WTC11 (cell line): Measurements from ENCODE around the gene SH3BP5L. TPM values are rescaled to one million over a fixed set of nuclear protein-coding genes. Genes with fewer than 3 reads are reported as not detected.

Source experiments
- ATAC-seq: fragments of 200-7000 bp; cut with Tn5 transposase; 2 replicates; pipeline ENCODE4 v1.10.0; 2021; ENCODE audit warnings: mild to moderate bottlenecking, moderate library complexity
- CTCF ChIA-PET: fragments of 300-600 bp; sonication (Branson Sonifier 250); formaldehyde crosslinking; loops from one replicate; lab custom pipeline; 2021; ENCODE audit warnings: antibody characterized with exemption; lab: Charles Lee
- POLR2A ChIA-PET: fragments of 350-600 bp; sonication (Branson Sonifier 250); formaldehyde crosslinking; loops from one replicate; lab custom pipeline; 2021; ENCODE audit warnings: antibody characterized with exemption; lab: Charles Lee
- DNase-seq: peaks from one replicate; pipeline ENCODE4 v3.0.0; 2021; ENCODE audit warnings: low spot score
- H3K27ac Mint-ChIP-seq: 2 replicates; pipeline ENCODE4 v1.8.0; 2021; ENCODE audit warnings: mixed read lengths
- H3K27me3 Mint-ChIP-seq: 2 replicates; pipeline ENCODE4 v1.8.0; 2021; ENCODE audit warnings: low read depth, mild to moderate bottlenecking, moderate library complexity, mixed read lengths
- H3K36me3 Mint-ChIP-seq: 2 replicates; pipeline ENCODE4 v1.8.0; 2021; ENCODE audit warnings: mixed read lengths
- H3K4me1 Mint-ChIP-seq: 2 replicates; pipeline ENCODE4 v1.8.0; 2022; ENCODE audit warnings: mixed read lengths
- H3K4me3 Mint-ChIP-seq: 2 replicates; pipeline ENCODE4 v1.8.0; 2021; ENCODE audit warnings: mild to moderate bottlenecking, moderate library complexity, mixed read lengths
- H3K9me3 Mint-ChIP-seq: 2 replicates; pipeline ENCODE4 v1.8.0; 2021; ENCODE audit warnings: mixed read lengths
- ATF2 ChIP-seq: sonication (generic); formaldehyde crosslinking; IDR thresholded peaks from 2 replicates; pipeline ENCODE4 v1.8.1; 2022; ENCODE audit warnings: low read depth, missing genetic modification reagents, borderline replicate concordance
- E2F4 ChIP-seq: sonication (generic); formaldehyde crosslinking; IDR thresholded peaks from 2 replicates; pipeline ENCODE4 v1.8.1; 2022; ENCODE audit warnings: low read depth, mild to moderate bottlenecking, moderate library complexity, missing genetic modification reagents, borderline replicate concordance
- EMX1 ChIP-seq: fragments of 250-450 bp; sonication (Bioruptor Pico); IDR thresholded peaks from 2 replicates; pipeline ENCODE4 v1.8.0; 2021; ENCODE audit warnings: mild to moderate bottlenecking
- HMGA2 ChIP-seq: fragments of 250-450 bp; sonication (Bioruptor Pico); IDR thresholded peaks from 2 replicates; pipeline ENCODE4 v1.4.0; 2021; ENCODE audit warnings: mild to moderate bottlenecking, moderate library complexity
- JUN ChIP-seq: sonication (generic); formaldehyde crosslinking; IDR thresholded peaks from 2 replicates; pipeline ENCODE4 v1.8.0; 2023; ENCODE audit warnings: mild to moderate bottlenecking, missing genetic modification reagents
- MLX ChIP-seq: sonication (generic); formaldehyde crosslinking; IDR thresholded peaks from 2 replicates; pipeline ENCODE4 v1.8.1; 2023; ENCODE audit warnings: mild to moderate bottlenecking, missing genetic modification reagents, moderate library complexity
- NR1H2 ChIP-seq: sonication (generic); formaldehyde crosslinking; IDR thresholded peaks from 2 replicates; pipeline ENCODE4 v1.9.0; 2021; ENCODE audit warnings: mild to moderate bottlenecking, moderate library complexity, missing genetic modification reagents
- SOX15 ChIP-seq: fragments of 250-450 bp; sonication (Bioruptor Pico); IDR thresholded peaks from 2 replicates; pipeline ENCODE4 v1.9.0; 2021; ENCODE audit warnings: mild to moderate bottlenecking
- TEAD1 ChIP-seq: sonication (generic); formaldehyde crosslinking; IDR thresholded peaks from 2 replicates; pipeline ENCODE4 v1.8.0; 2022; ENCODE audit warnings: mild to moderate bottlenecking, missing genetic modification reagents
- TP53 ChIP-seq: sonication (generic); formaldehyde crosslinking; IDR thresholded peaks from 2 replicates; pipeline ENCODE4 v1.8.1; 2023; ENCODE audit warnings: mild to moderate bottlenecking, missing genetic modification reagents
- ZNF219 ChIP-seq: sonication (generic); formaldehyde crosslinking; IDR thresholded peaks from 2 replicates; pipeline ENCODE4 v1.8.0; 2023; ENCODE audit warnings: missing genetic modification reagents, mild to moderate bottlenecking, borderline replicate concordance
- ZNF232 ChIP-seq: sonication (generic); formaldehyde crosslinking; IDR thresholded peaks from 2 replicates; pipeline ENCODE4 v1.8.0; 2022; ENCODE audit warnings: mild to moderate bottlenecking, missing genetic modification reagents
- ZNF423 ChIP-seq: fragments of 250-450 bp; sonication (Bioruptor Pico); IDR thresholded peaks from 2 replicates; pipeline ENCODE4 v2.1.2; 2022; ENCODE audit warnings: mild to moderate bottlenecking, moderate library complexity
- total RNA-seq: library from RNA; stranded (reverse); gene quantifications from 3 replicates; pipeline ENCODE4 v1.2.3, GENCODE V29; 2021
- TF ChIP-seq, protein P1 (sequence below): sonication (generic); formaldehyde crosslinking; IDR thresholded peaks from 2 replicates; pipeline ENCODE4 v1.8.0; 2023; ENCODE audit warnings: mild to moderate bottlenecking, missing genetic modification reagents
- TF ChIP-seq, protein P2 (sequence below): fragments of 250-450 bp; sonication (Bioruptor Pico); IDR thresholded peaks from 2 replicates; pipeline ENCODE4 v1.9.0; 2021; ENCODE audit warnings: mild to moderate bottlenecking, borderline replicate concordance
- TF ChIP-seq, protein P3 (sequence below): fragments of 250-450 bp; sonication (Bioruptor Pico); IDR thresholded peaks from 2 replicates; pipeline ENCODE4 v1.9.0; 2021; ENCODE audit warnings: moderate library complexity, mild to moderate bottlenecking, inconsistent platforms, borderline replicate concordance
- TF ChIP-seq, protein P4 (sequence below): sonication (generic); formaldehyde crosslinking; IDR thresholded peaks from 2 replicates; pipeline ENCODE4 v1.8.1; 2023; ENCODE audit warnings: mild to moderate bottlenecking, missing genetic modification reagents, borderline replicate concordance
- TF ChIP-seq, protein P5 (sequence below): sonication (generic); formaldehyde crosslinking; IDR thresholded peaks from 2 replicates; pipeline ENCODE4 v1.8.1; 2022; ENCODE audit warnings: mild to moderate bottlenecking, moderate library complexity, missing genetic modification reagents

The SH3BP5L gene
- total RNA-seq, 1 experiment from 2014 or later, result 32.9 TPM

DNA sequence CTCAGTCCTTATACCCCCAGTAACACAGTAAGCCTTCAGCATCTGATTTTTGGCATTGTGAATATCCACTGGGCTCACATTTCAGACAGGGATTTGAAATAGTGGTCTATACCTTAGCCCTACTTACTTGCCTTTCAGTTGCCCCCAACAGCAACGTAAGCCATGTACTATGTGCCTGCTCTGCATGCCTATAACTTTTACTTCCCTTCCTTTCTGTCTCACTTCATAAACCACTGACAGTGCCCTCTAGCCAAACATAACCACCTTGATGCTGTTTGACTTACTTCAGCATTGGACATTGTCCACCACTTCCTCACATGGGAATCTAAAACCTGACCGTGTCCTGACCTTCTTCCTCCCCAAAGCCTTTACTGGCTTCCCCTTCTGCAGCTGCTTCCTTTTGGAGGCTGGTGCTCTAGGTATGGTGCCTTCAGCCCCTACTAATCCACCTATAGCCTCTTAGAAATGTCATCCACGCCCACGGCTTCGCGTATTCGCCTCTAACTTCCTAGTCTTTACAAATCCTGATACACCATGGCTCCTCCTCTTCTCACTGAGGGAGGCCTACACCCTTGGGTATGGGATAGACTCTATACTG, 8.7 kb upstream of the SH3BP5L start:
- no peak overlapping the region for H3K27ac Mint-ChIP-seq
- POLR2A ChIA-PET, result no interaction called here
- peaks cover 1% of the 10 kb centered on the region; the same call in 1 of the 2 replicates for H3K4me1 Mint-ChIP-seq
- no peaks in the 10 kb centered on the region; the same call in none of the 2 replicates for H3K27me3 Mint-ChIP-seq
- DNase-seq (no peak), ATAC-seq (no peak)
- TF ChIP-seq TEAD1, result no peak
- TF ChIP-seq ZNF423 (CRISPR knock-in tag), result no peak
- TF ChIP-seq, protein P1, sequence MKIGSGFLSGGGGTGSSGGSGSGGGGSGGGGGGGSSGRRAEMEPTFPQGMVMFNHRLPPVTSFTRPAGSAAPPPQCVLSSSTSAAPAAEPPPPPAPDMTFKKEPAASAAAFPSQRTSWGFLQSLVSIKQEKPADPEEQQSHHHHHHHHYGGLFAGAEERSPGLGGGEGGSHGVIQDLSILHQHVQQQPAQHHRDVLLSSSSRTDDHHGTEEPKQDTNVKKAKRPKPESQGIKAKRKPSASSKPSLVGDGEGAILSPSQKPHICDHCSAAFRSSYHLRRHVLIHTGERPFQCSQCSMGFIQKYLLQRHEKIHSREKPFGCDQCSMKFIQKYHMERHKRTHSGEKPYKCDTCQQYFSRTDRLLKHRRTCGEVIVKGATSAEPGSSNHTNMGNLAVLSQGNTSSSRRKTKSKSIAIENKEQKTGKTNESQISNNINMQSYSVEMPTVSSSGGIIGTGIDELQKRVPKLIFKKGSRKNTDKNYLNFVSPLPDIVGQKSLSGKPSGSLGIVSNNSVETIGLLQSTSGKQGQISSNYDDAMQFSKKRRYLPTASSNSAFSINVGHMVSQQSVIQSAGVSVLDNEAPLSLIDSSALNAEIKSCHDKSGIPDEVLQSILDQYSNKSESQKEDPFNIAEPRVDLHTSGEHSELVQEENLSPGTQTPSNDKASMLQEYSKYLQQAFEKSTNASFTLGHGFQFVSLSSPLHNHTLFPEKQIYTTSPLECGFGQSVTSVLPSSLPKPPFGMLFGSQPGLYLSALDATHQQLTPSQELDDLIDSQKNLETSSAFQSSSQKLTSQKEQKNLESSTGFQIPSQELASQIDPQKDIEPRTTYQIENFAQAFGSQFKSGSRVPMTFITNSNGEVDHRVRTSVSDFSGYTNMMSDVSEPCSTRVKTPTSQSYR (CRISPR knock-in tag), result no peak
- H3K36me3 Mint-ChIP-seq, result no peaks in the 10 kb centered on the region
- peaks cover 5% of the 10 kb centered on the region for H3K9me3 Mint-ChIP-seq
- CTCF ChIA-PET, result no interaction called here
- no peak overlapping the region for H3K4me3 Mint-ChIP-seq

- POLR2A ChIA-PET, result no interaction called here
- Mint-ChIP-seq H3K27me3 (no peaks in the 10 kb centered on the region; the same call in none of the 2 replicates), H3K27ac (no peak overlapping the region), H3K4me1 (peaks cover 4% of the 10 kb centered on the region), H3K9me3 (peaks cover 5% of the 10 kb centered on the region), H3K36me3 (no peaks in the 10 kb centered on the region), H3K4me3 (no peak overlapping the region)
- CTCF ChIA-PET, result no interaction called here
- DNase-seq (no peak), ATAC-seq (no peak)
- no peak for TF ChIP-seq HMGA2 (CRISPR knock-in tag)
- no peak for TF ChIP-seq MLX (CRISPR knock-in tag)
- no peak for TF ChIP-seq TEAD1
- TF ChIP-seq, protein P2, sequence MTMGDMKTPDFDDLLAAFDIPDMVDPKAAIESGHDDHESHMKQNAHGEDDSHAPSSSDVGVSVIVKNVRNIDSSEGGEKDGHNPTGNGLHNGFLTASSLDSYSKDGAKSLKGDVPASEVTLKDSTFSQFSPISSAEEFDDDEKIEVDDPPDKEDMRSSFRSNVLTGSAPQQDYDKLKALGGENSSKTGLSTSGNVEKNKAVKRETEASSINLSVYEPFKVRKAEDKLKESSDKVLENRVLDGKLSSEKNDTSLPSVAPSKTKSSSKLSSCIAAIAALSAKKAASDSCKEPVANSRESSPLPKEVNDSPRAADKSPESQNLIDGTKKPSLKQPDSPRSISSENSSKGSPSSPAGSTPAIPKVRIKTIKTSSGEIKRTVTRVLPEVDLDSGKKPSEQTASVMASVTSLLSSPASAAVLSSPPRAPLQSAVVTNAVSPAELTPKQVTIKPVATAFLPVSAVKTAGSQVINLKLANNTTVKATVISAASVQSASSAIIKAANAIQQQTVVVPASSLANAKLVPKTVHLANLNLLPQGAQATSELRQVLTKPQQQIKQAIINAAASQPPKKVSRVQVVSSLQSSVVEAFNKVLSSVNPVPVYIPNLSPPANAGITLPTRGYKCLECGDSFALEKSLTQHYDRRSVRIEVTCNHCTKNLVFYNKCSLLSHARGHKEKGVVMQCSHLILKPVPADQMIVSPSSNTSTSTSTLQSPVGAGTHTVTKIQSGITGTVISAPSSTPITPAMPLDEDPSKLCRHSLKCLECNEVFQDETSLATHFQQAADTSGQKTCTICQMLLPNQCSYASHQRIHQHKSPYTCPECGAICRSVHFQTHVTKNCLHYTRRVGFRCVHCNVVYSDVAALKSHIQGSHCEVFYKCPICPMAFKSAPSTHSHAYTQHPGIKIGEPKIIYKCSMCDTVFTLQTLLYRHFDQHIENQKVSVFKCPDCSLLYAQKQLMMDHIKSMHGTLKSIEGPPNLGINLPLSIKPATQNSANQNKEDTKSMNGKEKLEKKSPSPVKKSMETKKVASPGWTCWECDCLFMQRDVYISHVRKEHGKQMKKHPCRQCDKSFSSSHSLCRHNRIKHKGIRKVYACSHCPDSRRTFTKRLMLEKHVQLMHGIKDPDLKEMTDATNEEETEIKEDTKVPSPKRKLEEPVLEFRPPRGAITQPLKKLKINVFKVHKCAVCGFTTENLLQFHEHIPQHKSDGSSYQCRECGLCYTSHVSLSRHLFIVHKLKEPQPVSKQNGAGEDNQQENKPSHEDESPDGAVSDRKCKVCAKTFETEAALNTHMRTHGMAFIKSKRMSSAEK (CRISPR knock-in tag), result no peak
- no peak for TF ChIP-seq EMX1 (CRISPR knock-in tag)
- no peak for TF ChIP-seq NR1H2 (CRISPR knock-in tag)
- TF ChIP-seq, protein P3, sequence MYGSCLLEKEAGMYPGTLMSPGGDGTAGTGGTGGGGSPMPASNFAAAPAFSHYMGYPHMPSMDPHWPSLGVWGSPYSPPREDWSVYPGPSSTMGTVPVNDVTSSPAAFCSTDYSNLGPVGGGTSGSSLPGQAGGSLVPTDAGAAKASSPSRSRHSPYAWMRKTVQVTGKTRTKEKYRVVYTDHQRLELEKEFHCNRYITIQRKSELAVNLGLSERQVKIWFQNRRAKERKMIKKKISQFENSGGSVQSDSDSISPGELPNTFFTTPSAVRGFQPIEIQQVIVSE, result no peak
- TF ChIP-seq TP53 (CRISPR knock-in tag), result no peak
- no peak for TF ChIP-seq ATF2
- no peak for TF ChIP-seq SOX15 (CRISPR knock-in tag)
- TF ChIP-seq, protein P4, sequence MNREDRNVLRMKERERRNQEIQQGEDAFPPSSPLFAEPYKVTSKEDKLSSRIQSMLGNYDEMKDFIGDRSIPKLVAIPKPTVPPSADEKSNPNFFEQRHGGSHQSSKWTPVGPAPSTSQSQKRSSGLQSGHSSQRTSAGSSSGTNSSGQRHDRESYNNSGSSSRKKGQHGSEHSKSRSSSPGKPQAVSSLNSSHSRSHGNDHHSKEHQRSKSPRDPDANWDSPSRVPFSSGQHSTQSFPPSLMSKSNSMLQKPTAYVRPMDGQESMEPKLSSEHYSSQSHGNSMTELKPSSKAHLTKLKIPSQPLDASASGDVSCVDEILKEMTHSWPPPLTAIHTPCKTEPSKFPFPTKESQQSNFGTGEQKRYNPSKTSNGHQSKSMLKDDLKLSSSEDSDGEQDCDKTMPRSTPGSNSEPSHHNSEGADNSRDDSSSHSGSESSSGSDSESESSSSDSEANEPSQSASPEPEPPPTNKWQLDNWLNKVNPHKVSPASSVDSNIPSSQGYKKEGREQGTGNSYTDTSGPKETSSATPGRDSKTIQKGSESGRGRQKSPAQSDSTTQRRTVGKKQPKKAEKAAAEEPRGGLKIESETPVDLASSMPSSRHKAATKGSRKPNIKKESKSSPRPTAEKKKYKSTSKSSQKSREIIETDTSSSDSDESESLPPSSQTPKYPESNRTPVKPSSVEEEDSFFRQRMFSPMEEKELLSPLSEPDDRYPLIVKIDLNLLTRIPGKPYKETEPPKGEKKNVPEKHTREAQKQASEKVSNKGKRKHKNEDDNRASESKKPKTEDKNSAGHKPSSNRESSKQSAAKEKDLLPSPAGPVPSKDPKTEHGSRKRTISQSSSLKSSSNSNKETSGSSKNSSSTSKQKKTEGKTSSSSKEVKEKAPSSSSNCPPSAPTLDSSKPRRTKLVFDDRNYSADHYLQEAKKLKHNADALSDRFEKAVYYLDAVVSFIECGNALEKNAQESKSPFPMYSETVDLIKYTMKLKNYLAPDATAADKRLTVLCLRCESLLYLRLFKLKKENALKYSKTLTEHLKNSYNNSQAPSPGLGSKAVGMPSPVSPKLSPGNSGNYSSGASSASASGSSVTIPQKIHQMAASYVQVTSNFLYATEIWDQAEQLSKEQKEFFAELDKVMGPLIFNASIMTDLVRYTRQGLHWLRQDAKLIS, result no peak
- TF ChIP-seq E2F4 (CRISPR knock-in tag), result no peak
- no peak for TF ChIP-seq JUN (CRISPR knock-in tag)
- TF ChIP-seq ZNF232, result no peak
- TF ChIP-seq, protein P5, sequence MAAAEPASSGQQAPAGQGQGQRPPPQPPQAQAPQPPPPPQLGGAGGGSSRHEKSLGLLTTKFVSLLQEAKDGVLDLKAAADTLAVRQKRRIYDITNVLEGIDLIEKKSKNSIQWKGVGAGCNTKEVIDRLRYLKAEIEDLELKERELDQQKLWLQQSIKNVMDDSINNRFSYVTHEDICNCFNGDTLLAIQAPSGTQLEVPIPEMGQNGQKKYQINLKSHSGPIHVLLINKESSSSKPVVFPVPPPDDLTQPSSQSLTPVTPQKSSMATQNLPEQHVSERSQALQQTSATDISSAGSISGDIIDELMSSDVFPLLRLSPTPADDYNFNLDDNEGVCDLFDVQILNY (CRISPR knock-in tag), result no peak
- no peak for TF ChIP-seq ZNF219 (CRISPR knock-in tag)
These were observed 6.1 kb upstream of the SH3BP5L start for GRCh38 chr1:248831842-248832241.
